HepG2 (cell line): ENCODE results near the gene SMURF1. TPM values are rescaled to one million over a fixed set of nuclear protein-coding genes. Genes with fewer than 3 reads are reported as not detected.

Source experiments
- ELF4 ChIP-seq: sonication (generic); formaldehyde crosslinking; IDR thresholded peaks from 2 replicates; pipeline ENCODE4 v1.5.0; 2020; ENCODE audit warnings: missing genetic modification reagents, mild to moderate bottlenecking, moderate library complexity, borderline replicate concordance
- NFE2 ChIP-seq: sonication (generic); formaldehyde crosslinking; IDR thresholded peaks from 2 replicates; pipeline ENCODE4 v1.4.0; 2020; ENCODE audit warnings: missing genetic modification reagents
- NR2F6 ChIP-seq, 2 experiments: IDR thresholded peaks; 2 replicates each; pipeline ENCODE4 v1.6.1; 2016; ENCODE audit warnings: antibody characterized with exemption in 1 of 2, mild to moderate bottlenecking in 1 of 2
- SMAD3 ChIP-seq: sonication (generic); formaldehyde crosslinking; IDR thresholded peaks from 2 replicates; pipeline ENCODE4 v1.4.0; 2020; ENCODE audit warnings: missing genetic modification reagents
- SMARCC2 ChIP-seq: fragments of 450-650 bp; IDR thresholded peaks from 2 replicates; pipeline ENCODE4 v1.6.1; 2017; ENCODE audit warnings: antibody characterized with exemption, mild to moderate bottlenecking
- ZKSCAN1 ChIP-seq: fragments of 150-350 bp; IDR thresholded peaks from 2 replicates; pipeline ENCODE4 v1.6.1; 2014; ENCODE audit warnings: low read length
- ZNF318 ChIP-seq: sonication (generic); formaldehyde crosslinking; IDR thresholded peaks from 2 replicates; pipeline ENCODE4 v1.4.0; 2020; ENCODE audit warnings: mild to moderate bottlenecking, missing genetic modification reagents
- ZNF629 ChIP-seq: sonication (generic); formaldehyde crosslinking; conservative IDR thresholded peaks from 2 replicates; pipeline ENCODE4 v1.5.0; 2020; ENCODE audit warnings: missing genetic modification reagents
- ZNF761 ChIP-seq: sonication (generic); formaldehyde crosslinking; conservative IDR thresholded peaks from 2 replicates; pipeline ENCODE4 v1.4.0; 2020; ENCODE audit warnings: mild to moderate bottlenecking, missing genetic modification reagents
- polyA plus RNA-seq, 8 experiments: library from polyadenylated mRNA; depleted of rRNA in 3 of 8; stranded (reverse) in 7 of 8; unstranded in 1 of 8; fragments of >200 nt; fragmentation: Illumina TruSeq in 4 of 8; extraction: Trizol in 4 of 8; gene quantifications; 2 replicates each; pipeline versions ENCODE4 v1.2.1 to v1.2.3, GENCODE V29; 2011 to 2016; ENCODE audit warnings: low read depth in 4 of 8, missing spikeins in 1 of 8, mixed read lengths in 1 of 8; ENCODE audit not compliant: insufficient read depth in 1 of 8
- total RNA-seq, 5 experiments: library from RNA; depleted of rRNA; stranded (reverse); fragments of >200 nt; fragmentation: Illumina TruSeq; extraction: Trizol; gene quantifications; 2 replicates each; pipeline ENCODE4 v1.2.3, GENCODE V29; 2016; ENCODE audit warnings: low read depth in 1 of 5

The SMURF1 gene
- total and polyA plus RNA-seq, 2 of the 13 experiments (the other 11 are each of a cell fraction or from before 2014, with no cell fraction given) = 8.3 to 11.1 TPM

- TF ChIP-seq ZNF318 = no peak
- no peak for TF ChIP-seq SMAD3
- TF ChIP-seq NFE2 (CRISPR knock-in tag) = no peak
- TF ChIP-seq ZNF629 (CRISPR knock-in tag) = no peak
- no peak for TF ChIP-seq NR2F6 (IDR thresholded peaks at IDR 0.05)
- TF ChIP-seq NR2F6 (CRISPR knock-in tag; IDR thresholded peaks at IDR 0.05) = no peak
- TF ChIP-seq SMARCC2 = no peak
- no peak for TF ChIP-seq ZKSCAN1
- TF ChIP-seq ELF4 = no peak
- no peak for TF ChIP-seq ZNF761 (CRISPR knock-in tag)
- TF ChIP-seq, all 625 proteins: peak for 0
Observed at GRCh38 chr7:99171731-99172130, 27.8 kb upstream of the SMURF1 start (continued).
